ENCODE results near the gene CPVL.

CPVL gene

GRCh38 chr7:28980451-28981160 lies 165.7 kb downstream of the CPVL start:
- DNase-seq (ENCODE audit: low read depth in 4 of 4, low spot score in 1 of 4) = no peak

GRCh38 chr7:28979776-28980175 lies 166.6 kb downstream of the CPVL start:
- DNase-seq (ENCODE audit: low read depth in 4 of 4, low spot score in 1 of 4) = no peak

DNA sequence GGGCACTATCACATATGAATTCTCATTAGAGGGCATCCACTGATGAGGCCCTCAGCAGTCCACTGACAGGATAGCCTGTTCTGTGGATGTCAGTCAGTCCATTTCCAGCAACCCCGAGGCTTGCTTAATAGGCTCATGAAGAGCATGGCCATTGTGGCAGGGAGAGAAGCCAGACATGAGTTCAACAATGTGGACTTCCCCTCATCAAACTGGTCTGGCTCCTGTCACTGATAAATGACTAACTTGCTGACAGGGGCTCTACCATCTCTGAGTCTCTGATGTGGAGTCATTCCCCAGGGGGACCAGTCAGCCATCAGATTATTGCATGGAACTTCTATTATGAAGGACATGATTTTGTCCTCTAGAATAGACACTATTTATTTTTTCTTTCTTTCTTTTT lies 168.5 kb downstream of the CPVL start:
- DNase-seq (ENCODE audit: low read depth in 4 of 4, low spot score in 1 of 4) = no peak

DNA sequence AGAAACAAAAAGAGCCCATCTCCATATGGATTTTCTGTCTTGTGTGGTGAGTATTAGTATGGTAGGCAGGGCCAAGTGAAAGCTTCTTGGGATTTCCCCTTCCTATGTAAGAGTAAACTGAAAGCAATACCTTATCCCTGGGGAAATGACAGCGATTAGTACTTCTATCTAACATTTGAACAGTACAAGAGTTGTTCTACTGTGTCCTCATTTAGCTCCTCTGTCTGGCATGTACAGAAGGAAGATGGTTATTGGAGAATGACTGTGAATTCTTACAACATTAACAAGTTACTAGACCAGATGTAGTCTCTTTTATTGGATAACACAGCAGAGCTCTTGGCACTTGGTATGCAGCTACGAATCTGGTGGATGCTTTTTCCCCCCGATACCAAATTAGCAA lies 170.3 kb downstream of the CPVL start:
- DNase-seq (ENCODE audit: low read depth in 4 of 4, low spot score in 1 of 4) = no peak

- DNase-seq (ENCODE audit: low read depth in 4 of 4, low spot score in 1 of 4) = no peak
Observed at GRCh38 chr7:28973591-28973990, 172.7 kb downstream of the CPVL start.

GRCh38 chr7:28964056-28964455 lies 182.3 kb downstream of the CPVL start:
- no peak for DNase-seq (ENCODE audit: low read depth in 4 of 4, low spot score in 1 of 4)

DNA sequence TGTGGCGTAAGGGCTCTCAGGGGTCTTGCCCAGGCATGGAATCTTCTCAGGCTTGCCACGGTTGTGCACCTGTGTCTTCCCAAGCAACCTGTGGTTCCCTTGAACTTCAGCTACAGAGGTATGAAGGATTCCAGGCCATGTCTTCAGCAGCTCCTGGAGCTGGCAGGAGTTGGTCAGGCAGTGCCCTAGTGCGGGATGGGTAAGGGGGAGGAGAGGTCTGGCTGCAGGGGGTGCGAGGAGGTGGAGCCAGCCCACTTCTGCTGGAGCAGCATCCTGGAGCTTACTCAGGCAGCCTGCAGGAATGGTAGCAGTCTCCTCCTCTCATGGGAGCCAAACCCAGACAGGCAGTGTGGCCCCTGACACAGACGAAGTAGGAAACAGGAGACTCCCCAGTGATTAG lies 184.4 kb downstream of the CPVL start:
- no peak for DNase-seq (ENCODE audit: low read depth in 4 of 4, low spot score in 1 of 4)

- DNase-seq (ENCODE audit: low read depth in 4 of 4, low spot score in 1 of 4) = no peak
Observed at GRCh38 chr7:28960071-28960840, 186.1 kb downstream of the CPVL start.

DNA sequence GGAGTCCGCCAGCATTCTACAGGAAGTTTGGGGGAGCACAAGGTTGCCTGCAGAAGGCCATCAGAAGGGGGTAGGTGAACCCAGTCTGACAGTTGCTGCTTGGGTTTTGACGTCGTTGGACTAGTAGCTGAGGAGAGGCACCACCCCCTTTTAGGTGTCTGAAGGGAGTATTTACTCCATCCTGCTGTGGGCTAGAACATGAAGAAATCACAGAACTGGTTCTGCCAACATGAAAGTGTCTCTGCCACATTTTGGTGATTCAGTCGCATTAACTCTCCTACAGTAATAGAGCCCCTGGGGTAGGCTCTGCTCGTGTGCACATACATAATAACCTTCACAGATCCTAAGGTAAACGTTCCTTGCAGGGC lies 187.4 kb downstream of the CPVL start:
- DNase-seq (ENCODE audit: low read depth in 4 of 4, low spot score in 1 of 4) = no peak

GRCh38 chr7:28958235-28958979 lies 187.9 kb downstream of the CPVL start, which contains the start of gene TRIL:
TRIL (minus strand) TSS chr7:28958330; CDS start chr7:28958046, 284 bp downstream.
- DNase-seq (ENCODE audit: low read depth in 4 of 4, low spot score in 1 of 4) = no peak

GRCh38 chr7:28957751-28958234 lies 188.5 kb downstream of the CPVL start:
- DNase-seq (ENCODE audit: low read depth in 4 of 4, low spot score in 1 of 4) = no peak

DNA sequence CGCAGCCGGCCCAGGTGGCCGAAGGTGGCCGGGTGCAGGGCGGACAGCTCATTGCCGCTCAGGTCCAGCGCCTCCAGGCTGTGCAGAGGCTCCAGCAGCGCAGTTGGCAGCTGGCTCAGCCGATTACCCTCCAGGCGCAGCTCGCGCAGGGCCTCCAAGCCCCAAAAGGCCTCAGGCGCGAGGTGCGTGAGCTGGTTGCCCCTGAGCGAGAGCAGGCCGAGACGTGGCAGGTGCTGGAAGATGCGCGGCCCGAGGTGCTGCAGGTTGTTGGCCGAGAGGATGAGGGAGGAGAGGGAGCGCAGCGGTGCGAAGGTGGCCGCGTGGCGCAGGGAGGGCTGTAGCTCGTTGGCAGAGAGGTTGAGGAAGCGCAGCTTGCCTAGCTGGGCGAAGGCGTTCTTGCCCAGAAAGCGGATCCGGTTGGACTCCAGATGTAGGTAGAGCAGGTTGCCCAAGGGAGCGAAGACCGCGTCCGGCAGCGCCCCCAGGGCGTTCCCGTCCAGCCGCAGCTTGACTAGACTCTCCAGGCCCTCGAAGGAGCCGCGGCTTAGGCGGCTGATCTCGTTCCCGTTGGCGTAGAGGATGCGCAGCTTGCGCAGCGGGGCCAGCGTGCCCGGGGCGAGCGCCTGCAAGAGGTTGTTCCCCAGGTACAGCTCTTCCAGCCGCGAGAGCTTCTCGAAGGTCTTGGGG lies 189.1 kb downstream of the CPVL start:
- DNase-seq (ENCODE audit: low read depth in 4 of 4, low spot score in 1 of 4) = no peak

DNA sequence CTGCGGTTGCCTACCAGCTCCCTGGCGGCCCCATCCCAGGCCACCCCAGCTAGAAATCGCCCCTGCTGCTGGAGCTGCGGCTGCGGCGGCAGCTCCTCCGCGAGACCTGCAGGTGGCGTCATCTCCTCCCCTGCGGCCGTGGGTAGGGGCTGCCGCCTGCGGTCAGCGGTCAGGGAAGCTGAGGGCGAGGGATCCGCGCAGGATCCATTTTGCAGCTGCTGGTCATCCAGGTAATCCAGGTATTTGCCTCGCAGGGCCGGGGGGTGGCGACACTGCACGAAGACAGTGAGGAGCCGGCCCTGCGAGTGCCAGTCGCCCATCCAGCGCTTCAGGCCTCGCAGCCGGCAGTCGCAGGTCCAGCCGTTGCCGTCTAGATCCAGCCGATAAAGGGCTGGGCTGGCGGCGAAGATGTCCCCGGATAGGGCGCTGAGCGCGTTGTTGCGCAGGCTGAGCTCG lies 189.7 kb downstream of the CPVL start:
- no peak for DNase-seq (ENCODE audit: low read depth in 4 of 4, low spot score in 1 of 4)

DNA sequence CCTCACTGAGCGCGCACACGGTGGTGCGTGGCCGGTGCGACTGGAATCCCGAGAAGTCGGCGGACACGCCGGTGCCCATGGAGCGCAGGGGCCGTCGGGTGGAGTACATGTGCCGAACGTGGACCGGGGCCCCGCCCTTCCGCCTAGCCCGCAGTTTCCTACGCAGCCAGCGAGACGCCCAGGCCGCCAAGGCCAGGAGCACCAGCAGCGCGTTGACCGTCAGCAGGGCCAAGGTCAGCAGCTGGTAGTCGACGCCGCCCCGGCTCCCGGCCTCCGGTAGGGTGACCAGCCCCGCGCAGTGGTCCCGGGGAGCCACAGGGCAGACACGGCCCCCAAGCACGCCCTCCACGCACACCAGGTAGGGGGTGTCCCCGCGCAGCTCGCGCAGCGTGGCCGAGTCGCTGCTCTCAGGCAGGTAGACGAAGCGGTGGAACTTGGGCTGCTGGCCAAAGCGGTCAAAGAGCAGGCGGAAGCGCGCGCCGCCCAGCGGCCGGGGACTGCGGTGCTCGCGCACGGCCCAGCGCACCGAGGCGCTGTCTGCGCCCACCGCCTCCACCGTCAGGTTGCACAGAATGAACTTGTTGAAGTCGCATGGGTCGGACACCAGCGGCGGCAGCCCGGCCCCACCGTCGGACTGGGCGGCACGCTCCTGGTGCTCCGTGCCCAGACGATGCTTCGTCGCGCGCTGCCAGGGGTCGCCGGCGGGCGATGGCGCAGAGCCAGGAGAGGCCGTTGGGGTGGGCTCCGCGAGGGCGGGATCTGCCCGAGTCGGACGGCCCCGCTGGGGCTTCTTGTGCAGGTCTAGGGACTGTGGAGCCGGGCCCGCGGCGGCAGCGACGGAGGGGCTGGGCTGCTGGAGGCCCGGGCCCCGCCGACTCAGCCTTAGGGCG lies 190.4 kb downstream of the CPVL start:
- no peak for DNase-seq (ENCODE audit: low read depth in 4 of 4, low spot score in 1 of 4)

DNA sequence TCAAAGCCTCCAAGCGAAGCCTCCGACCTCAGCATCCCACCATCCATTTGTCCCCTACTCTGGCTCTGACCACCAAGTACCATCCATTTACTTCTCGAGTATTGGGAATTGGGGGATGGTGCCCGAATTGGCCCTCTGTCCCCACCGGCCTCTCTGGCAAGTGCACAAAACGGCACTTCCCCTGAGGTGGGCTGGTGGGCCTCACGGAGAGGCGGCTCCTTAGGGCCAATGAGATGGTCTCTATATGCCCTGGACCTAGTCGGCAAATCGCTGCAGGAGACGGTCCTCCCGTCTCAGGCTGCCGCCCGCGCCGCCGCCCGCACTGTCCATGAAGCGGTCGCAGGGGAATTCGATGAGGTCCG lies 191.0 kb downstream of the CPVL start:
- DNase-seq (ENCODE audit: low read depth in 4 of 4, low spot score in 1 of 4) = no peak

DNA sequence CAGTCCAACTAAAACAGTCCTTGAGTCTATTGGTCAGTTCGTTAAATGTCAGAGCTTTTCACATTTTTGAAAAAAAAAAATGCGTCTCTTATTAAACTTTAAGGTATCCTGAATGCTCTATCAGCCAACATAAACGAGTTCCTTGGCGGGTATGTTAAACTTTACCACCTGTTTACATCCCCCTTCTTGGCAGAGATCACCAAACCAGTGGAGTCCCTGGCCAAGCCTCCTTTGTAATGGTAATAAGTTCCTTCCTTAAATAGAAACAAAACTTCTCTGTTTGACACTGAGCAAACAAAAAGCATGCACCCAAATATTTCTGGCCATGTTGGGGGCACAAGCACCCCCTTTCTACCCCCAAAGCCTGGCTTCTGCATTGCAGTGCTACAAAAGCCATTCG lies 191.4 kb downstream of the CPVL start:
- no peak for DNase-seq (ENCODE audit: low read depth in 4 of 4, low spot score in 1 of 4)

DNA sequence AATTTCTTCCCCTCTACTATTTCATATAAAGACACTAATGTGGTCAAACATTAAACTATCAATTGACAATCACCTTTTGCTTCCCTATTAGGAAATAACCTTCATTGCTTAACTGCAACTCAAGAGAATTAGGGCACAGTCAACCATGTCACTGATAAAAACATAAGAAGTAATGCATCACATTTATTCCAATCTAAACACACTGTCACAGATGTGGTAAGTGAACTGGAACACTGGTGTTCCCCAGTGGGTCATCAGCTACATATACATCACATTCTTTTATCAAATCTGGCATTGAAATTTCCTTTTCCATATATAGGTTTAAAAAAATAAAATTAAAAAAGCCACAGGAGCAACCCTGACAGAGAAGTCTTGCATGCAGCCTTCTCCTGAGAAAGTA lies 191.9 kb downstream of the CPVL start:
- no peak for DNase-seq (ENCODE audit: low read depth in 4 of 4, low spot score in 1 of 4)

DNA sequence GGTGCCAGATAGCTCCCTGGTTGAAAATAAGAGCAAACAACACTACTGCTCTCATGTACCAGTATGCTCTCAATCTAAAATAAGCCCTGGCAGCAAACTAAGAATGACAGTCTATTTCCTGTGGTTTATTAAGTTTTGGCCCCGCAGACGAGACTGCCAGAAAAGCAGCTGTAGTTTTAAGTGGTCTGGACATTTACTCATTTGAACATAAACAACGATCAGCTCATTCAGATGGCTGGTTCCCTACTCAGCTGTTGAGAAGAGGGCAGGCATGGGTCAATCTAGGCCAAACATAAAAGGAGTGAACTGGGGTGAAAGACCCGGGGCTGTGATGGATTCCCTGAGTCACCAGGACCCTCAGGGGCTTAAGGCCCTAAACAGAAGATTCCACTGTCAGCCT lies 192.7 kb downstream of the CPVL start:
- DNase-seq (ENCODE audit: low read depth in 4 of 4, low spot score in 1 of 4) = no peak

Measured in stimulated activated CD4-positive, alpha-beta T cell treated with anti-CD3 and anti-CD28 coated beads, Interleukin-1b, Interleukin-23, amount 100 ng/mL, for 24 hours (primary cell).